Loucy (cell line): ENCODE measurements around the gene C1QTNF1.

Experiments
- EZH2phosphoT487 ChIP-seq: fragments of 200-600 bp; IDR thresholded peaks from 2 replicates; pipeline ENCODE4 v1.6.1; 2018; ENCODE audit warnings: antibody characterized with exemption, mild to moderate bottlenecking, moderate library complexity, borderline replicate concordance
- TF ChIP-seq, protein P1 (sequence below): fragments of 200-600 bp; sonication (generic); conservative IDR thresholded peaks from 2 replicates; pipeline ENCODE4 v1.5.1; 2014; ENCODE audit warnings: mild to moderate bottlenecking, antibody characterized with exemption, low read length

DNA sequence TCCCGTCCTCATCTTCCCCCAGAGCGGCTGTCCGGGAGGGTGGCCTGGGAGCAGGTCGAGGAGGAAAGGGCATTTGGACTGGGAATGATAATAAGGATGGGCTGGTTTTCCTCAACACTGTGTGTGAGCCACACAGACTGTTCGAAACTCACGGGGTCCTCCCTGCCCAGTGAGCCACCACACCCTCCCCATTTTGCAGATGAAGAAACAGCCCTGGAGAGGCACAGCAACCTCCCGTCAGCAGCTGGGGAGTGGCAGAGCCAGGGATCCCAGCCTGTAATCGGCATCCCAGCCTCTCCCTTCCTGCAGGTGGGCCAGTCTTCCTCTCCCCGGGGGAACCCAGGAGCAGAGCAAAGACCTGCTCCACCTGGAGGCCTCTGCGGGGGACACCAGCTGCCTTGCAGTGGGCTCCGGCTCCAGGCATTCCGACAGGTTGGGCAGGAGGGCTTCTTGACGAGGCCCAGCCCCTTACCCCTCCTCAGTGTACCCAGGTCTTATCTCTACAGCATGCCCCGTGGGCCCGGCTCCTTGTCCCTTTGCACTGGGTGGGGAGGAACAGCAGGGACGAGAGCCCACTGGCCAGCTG, 74.4 kb downstream of the C1QTNF1 start:
- TF ChIP-seq, protein P1, sequence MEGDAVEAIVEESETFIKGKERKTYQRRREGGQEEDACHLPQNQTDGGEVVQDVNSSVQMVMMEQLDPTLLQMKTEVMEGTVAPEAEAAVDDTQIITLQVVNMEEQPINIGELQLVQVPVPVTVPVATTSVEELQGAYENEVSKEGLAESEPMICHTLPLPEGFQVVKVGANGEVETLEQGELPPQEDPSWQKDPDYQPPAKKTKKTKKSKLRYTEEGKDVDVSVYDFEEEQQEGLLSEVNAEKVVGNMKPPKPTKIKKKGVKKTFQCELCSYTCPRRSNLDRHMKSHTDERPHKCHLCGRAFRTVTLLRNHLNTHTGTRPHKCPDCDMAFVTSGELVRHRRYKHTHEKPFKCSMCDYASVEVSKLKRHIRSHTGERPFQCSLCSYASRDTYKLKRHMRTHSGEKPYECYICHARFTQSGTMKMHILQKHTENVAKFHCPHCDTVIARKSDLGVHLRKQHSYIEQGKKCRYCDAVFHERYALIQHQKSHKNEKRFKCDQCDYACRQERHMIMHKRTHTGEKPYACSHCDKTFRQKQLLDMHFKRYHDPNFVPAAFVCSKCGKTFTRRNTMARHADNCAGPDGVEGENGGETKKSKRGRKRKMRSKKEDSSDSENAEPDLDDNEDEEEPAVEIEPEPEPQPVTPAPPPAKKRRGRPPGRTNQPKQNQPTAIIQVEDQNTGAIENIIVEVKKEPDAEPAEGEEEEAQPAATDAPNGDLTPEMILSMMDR: no peak
- no peak for TF ChIP-seq EZH2phosphoT487
